GM23248 (cell line): ENCODE measurements around the gene RSPH9. TPM values are rescaled to one million over a fixed set of nuclear protein-coding genes. Genes with fewer than 3 reads are reported as not detected.

ENCODE experiments used
- DNase-seq: peaks from one replicate; pipeline ENCODE4 v3.0.0-alpha.2; 2015
- H2AFZ ChIP-seq: fragments of 200-600 bp; sonication (generic); 2 replicates; pipeline ENCODE4 v1.6.1; 2016; ENCODE audit warnings: antibody characterized with exemption
- H3F3A ChIP-seq: fragments of 200-600 bp; sonication (generic); 2 replicates; pipeline ENCODE4 v1.6.1; 2016; ENCODE audit warnings: mild to moderate bottlenecking, antibody characterized with exemption, mixed run types; ENCODE audit not compliant: insufficient read depth
- H3K27ac ChIP-seq: fragments of 200-600 bp; sonication (generic); 2 replicates; pipeline ENCODE4 v1.5.1; 2016; ENCODE audit warnings: mild to moderate bottlenecking
- H3K27me3 ChIP-seq: fragments of 200-600 bp; sonication (generic); replicated peaks from 2 replicates; pipeline ENCODE4 v1.6.1; 2016; ENCODE audit warnings: mild to moderate bottlenecking; ENCODE audit not compliant: insufficient read depth
- H3K36me3 ChIP-seq: fragments of 200-600 bp; sonication (generic); 2 replicates; pipeline ENCODE4 v1.6.1; 2016; ENCODE audit warnings: low read depth, mild to moderate bottlenecking
- H3K4me1 ChIP-seq: fragments of 200-600 bp; sonication (generic); 2 replicates; pipeline ENCODE4 v1.6.1; 2016; ENCODE audit warnings: mild to moderate bottlenecking; ENCODE audit not compliant: insufficient read depth
- H3K4me2 ChIP-seq: fragments of 200-600 bp; sonication (generic); one replicate; pipeline ENCODE4 v1.6.1; 2016; ENCODE audit warnings: mild to moderate bottlenecking; ENCODE audit not compliant: unreplicated experiment
- H3K4me3 ChIP-seq: fragments of 200-600 bp; sonication (generic); 2 replicates; pipeline ENCODE4 v1.5.1; 2016; ENCODE audit warnings: mild to moderate bottlenecking
- H3K79me2 ChIP-seq: fragments of 200-600 bp; sonication (generic); 2 replicates; pipeline ENCODE4 v1.6.1; 2016; ENCODE audit warnings: mild to moderate bottlenecking; ENCODE audit not compliant: insufficient read depth
- H3K9ac ChIP-seq: fragments of 200-600 bp; sonication (generic); 2 replicates; pipeline ENCODE4 v1.6.1; 2016; ENCODE audit warnings: mild to moderate bottlenecking
- H3K9me2 ChIP-seq: fragments of 200-600 bp; sonication (generic); 2 replicates; pipeline ENCODE4 v1.6.1; 2016; ENCODE audit warnings: mixed run types, mild to moderate bottlenecking, moderate library complexity; ENCODE audit not compliant: insufficient read depth
- H3K9me3 ChIP-seq: fragments of 200-600 bp; sonication (generic); one replicate; pipeline ENCODE4 v1.6.1; 2017; ENCODE audit warnings: low read depth
- H4K20me1 ChIP-seq: fragments of 200-600 bp; sonication (generic); 2 replicates; pipeline ENCODE4 v1.6.0; 2016; ENCODE audit not compliant: insufficient read depth
- EZH2 ChIP-seq: fragments of 200-600 bp; sonication (generic); IDR thresholded peaks from 2 replicates; pipeline ENCODE4 v1.6.1; 2018; ENCODE audit warnings: antibody characterized with exemption, mild to moderate bottlenecking; ENCODE audit not compliant: insufficient read depth, poor library complexity, severe bottlenecking
- EZH2phosphoT487 ChIP-seq: fragments of 200-600 bp; sonication (generic); IDR thresholded peaks from 2 replicates; pipeline ENCODE4 v1.6.1; 2018; ENCODE audit warnings: antibody characterized with exemption, moderate library complexity, mild to moderate bottlenecking, low read depth; ENCODE audit not compliant: insufficient read depth
- whole genome bisulfite sequencing, 2 experiments: methylation state at CpG; one replicate each; pipeline ENCODE4 v1.1.6; 2015 to 2017; ENCODE audit warnings: low lambda C conversion rate in 2 of 2, low coverage in 1 of 2; ENCODE audit errors: missing lambda C conversion rate in 2 of 2; 5-methylcytosine and 5-hydroxymethylcytosine counted together
- in situ Hi-C: fragments of 300-500 bp; cut with MboI; formaldehyde crosslinking; loops from 2 replicates; pipeline ENCODE4 v1.15.0; 2020
- polyA plus RNA-seq: library from polyadenylated mRNA; unstranded; fragments of >200 nt; fragmentation: Nextera tagmentation; extraction: Ambion mirVana; gene quantifications from 2 replicates; pipeline ENCODE4 v1.2.1, GENCODE V29; 2016
- total RNA-seq: library from RNA; depleted of rRNA; stranded (reverse); fragments of >200 nt; shearing (Covaris generic); gene quantifications from 2 replicates; pipeline ENCODE4 v1.2.3, GENCODE V29; 2014

RSPH9 gene
- total and polyA plus RNA-seq, 2 experiments from 2014 or later = 0.11 to 1.3 TPM

DNA sequence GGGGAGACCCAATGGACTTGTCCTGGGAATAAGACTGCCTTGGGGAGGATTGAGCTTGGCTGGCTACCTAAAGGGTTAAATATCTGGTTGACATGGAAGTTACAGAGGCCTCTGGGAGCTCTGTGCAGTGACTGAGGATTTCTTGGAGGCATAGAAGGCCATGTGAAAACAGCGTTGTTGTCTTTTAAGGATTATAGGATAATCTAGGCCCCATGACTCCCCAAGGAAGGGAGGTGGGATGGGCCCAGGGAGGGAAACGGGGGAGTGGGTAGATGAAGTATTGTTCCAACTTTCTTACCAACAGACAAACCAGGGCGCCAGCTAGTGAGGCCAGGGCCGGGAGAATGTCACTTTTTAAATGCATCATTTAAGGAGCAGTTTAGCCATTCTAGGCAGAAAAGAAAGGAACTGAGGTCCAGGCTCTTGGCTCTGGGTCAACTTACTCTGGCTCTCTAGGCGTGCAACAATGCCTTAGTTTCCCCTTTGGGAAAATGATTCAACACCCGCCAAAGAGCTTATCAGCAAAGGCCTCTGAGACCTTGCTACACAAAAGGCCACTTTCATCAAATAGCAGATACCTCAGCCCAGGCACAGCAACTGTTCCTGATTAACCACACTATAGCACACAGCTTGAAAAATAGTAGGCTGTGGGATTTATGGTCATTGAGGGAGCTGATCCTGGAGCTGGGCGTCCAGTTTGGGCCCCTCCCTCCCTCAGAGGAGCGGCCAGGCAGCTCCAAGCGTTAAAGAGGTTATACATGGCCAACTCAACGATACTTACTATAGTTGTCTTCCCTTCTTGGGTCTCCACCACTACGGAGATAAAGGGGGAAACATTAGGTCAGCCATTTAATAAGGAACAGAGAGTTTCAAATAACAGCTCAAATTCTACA is 35.7 kb downstream of the RSPH9 start:
- Histone ChIP-seq H3K27ac (no peak overlapping the region), H3K9me3 (no peaks in the 10 kb centered on the region), H3F3A (no peaks in the 10 kb centered on the region), H4K20me1 (no peaks in the 10 kb centered on the region), H3K4me3 (no peak overlapping the region), H3K9ac (no peak overlapping the region), H3K27me3 (no peaks in the 10 kb centered on the region), H3K4me2 (no peak overlapping the region), H3K4me1 (no peaks in the 10 kb centered on the region), H2AFZ (no peak overlapping the region), H3K9me2 (no peaks in the 10 kb centered on the region), H3K36me3 (peaks cover 22% of the 10 kb centered on the region; the same call in 1 of the 2 replicates), H3K79me2 (peaks cover 60% of the 10 kb centered on the region)
- TF ChIP-seq EZH2phosphoT487 = no peak
- no peak for TF ChIP-seq EZH2
- no peak for DNase-seq
- in situ Hi-C loops = no loop called here
- WGBS, 2 experiments = 79 to 81% methylated on average over 11 of the region's 11 CpGs

DNA sequence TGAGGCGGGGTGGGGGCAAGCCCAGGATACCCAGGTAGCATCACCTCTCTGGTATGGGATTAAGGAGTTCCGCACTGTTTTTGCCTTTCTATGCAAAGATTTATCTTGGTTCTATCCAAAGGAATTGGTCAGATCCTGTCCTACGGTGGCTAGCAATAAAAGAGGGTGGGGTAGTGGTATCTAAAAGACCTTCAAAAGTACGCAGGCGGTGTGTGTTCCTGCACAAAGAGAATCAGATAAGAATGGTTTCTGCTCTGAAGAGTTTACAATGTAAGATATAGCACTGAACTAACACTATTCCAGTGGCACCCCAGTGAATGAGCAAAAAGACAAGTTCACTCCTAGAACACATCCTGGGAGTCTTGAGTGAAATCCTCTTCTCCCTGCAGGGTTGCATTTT is 36.5 kb downstream of the RSPH9 start:
- Histone ChIP-seq H3K9me2 (no peaks in the 10 kb centered on the region), H3K27me3 (no peaks in the 10 kb centered on the region), H3K27ac (no peak overlapping the region), H3K4me1 (no peaks in the 10 kb centered on the region), H3F3A (no peaks in the 10 kb centered on the region), H3K4me3 (no peak overlapping the region), H2AFZ (no peak overlapping the region), H4K20me1 (0 out of 2 replicates have a peak, but pooled peaks cover under 1% of the 10 kb centered on the region), H3K36me3 (peaks cover 19% of the 10 kb centered on the region; the same call in 1 of the 2 replicates), H3K4me2 (no peak overlapping the region), H3K79me2 (peaks cover 68% of the 10 kb centered on the region), H3K9me3 (no peaks in the 10 kb centered on the region), H3K9ac (no peak overlapping the region)
- TF ChIP-seq EZH2 (no peak), EZH2phosphoT487 (no peak)
- 87 to 94% methylated on average over 5 of the region's 5 CpGs for WGBS, 2 experiments
- in situ Hi-C loops = no loop called here
- DNase-seq = no peak

DNA sequence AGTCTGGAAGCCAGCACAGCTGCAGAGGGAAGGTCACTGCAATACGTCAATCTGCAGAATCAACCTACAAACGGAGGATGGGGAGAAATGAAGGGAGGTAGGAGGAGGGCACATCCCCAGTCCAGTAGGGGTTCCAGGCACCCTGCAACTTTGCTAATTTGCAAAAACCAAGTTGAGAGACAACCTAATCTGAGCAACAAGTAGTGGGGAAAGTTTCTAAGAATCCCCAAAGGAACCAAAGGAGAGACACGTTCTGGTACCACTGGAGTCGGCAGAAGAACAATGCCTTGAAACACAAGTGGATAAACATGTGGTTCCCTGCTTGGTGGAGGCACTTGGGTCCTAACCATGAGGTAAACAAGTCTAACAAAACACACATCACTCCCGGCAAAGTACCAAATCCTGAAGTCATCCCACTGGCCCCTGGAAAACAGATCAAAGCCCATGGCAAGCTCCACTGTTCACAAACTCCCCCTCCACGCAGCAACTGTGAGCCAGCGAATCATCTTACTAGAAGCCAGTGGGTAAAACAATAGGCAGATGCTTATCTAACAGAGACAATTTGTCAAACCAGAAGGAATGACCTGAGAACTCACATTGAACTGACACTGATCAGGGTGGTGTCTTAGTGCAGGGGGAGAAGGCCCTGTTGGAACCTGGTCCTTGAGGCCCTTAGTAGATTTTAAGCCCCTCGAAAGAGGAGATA is 38.0 kb downstream of the RSPH9 start:
- TF ChIP-seq EZH2phosphoT487 = no peak
- no peak for TF ChIP-seq EZH2
- Histone ChIP-seq H3F3A (peaks cover 9% of the 10 kb centered on the region; the same call in 1 of the 2 replicates), H3K4me2 (no peak overlapping the region), H3K79me2 (peaks cover 78% of the 10 kb centered on the region), H2AFZ (no peak overlapping the region), H3K9me3 (no peaks in the 10 kb centered on the region), H3K27me3 (no peaks in the 10 kb centered on the region), H3K9ac (no peak overlapping the region), H3K36me3 (peaks cover 6% of the 10 kb centered on the region; the same call in 1 of the 2 replicates), H3K4me1 (peaks cover 5% of the 10 kb centered on the region; the same call in 1 of the 2 replicates), H4K20me1 (0 out of 2 replicates have a peak, but pooled peaks cover 4% of the 10 kb centered on the region), H3K9me2 (no peaks in the 10 kb centered on the region), H3K27ac (no peak overlapping the region), H3K4me3 (no peak overlapping the region)
- in situ Hi-C loops = no loop called here
- DNase-seq = no peak
- WGBS, 2 experiments = 42 to 43% methylated on average over 8 of the region's 8 CpGs

DNA sequence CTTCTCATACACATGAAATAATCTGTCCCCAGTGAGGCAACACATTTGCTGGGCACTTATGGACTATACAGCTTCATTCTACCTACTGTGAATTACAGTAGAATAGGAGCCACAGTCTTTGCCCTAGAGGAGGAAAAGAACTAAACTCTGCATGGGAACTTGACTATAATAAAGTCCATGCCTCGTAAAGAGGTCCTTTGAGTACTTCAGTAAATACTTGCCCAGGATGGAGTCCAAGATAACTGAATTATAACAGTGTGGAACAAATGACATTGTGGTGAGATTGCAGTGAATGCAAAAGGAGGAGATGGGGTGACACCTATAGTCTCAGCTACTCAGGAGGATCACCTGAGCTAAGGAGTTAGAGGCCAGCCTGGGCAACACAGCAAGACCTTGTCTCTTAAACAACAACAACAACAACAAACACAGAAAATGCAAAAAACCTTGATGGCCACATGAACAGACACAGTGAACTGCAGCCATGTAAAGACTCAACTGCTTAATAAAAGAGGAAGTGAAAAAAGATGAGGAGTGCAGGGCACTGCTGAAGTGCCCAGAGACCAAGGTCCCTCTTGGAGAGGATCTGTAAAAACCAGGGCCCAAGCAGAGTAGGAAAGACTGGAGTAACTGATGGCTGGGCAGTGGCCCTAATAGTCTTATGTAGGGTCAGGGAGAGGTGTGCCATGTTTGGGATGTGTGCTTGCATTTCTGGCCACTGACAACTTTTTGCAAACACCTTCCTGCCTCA is 39.0 kb downstream of the RSPH9 start:
- no peak overlapping the region for H3K27ac ChIP-seq
- H4K20me1 ChIP-seq = 0 out of 2 replicates have a peak, but pooled peaks cover 4% of the 10 kb centered on the region
- no peak overlapping the region for H3K4me3 ChIP-seq
- TF ChIP-seq EZH2 = no peak
- no peak for TF ChIP-seq EZH2phosphoT487
- H2AFZ ChIP-seq = no peak overlapping the region
- no peaks in the 10 kb centered on the region; the same call in 1 of the 2 replicates for H3K36me3 ChIP-seq
- DNase-seq = no peak
- H3F3A ChIP-seq = peaks cover 14% of the 10 kb centered on the region; the same call in 1 of the 2 replicates
- 74 to 93% methylated on average over 1 of the region's 1 CpG for WGBS, 2 experiments
- H3K9me2 ChIP-seq = no peaks in the 10 kb centered on the region
- H3K4me1 ChIP-seq = peaks cover 5% of the 10 kb centered on the region; the same call in 1 of the 2 replicates
- in situ Hi-C loops = no loop called here
- no peak overlapping the region for H3K4me2 ChIP-seq
- H3K27me3 ChIP-seq = no peaks in the 10 kb centered on the region
- H3K9ac ChIP-seq = no peak overlapping the region
- peaks cover 84% of the 10 kb centered on the region for H3K79me2 ChIP-seq
- H3K9me3 ChIP-seq = no peaks in the 10 kb centered on the region
